Measurements from ENCODE around the gene CST1.

DNA sequence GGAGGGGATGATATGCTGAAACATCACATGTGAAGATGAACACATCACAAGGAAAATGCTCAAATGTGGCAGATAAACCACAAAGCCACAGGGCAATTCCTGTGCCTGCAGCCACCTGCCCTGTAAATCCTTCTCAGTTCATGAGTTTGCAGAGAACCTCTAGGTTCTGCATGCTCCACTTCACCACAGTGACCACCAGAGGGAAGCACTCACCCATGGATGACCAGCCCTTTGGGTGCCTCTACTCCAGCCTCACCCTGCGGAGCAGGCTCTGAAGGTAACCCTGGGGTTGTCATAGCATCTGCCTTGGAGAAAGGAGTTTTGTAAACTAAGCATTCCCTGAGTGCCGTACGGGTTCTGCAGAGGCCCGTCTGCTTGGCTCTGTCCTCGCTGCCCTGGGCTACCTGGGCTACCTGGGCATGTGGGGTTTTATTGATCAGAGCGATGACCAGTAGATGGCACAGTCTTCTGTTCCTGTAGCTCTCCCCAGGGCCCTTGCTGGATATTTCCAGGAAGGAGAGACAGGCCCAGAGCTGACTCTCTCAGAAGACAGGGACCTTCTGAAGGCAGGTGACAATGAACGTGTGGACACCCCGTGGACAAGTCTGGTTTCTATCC is 31.7 kb upstream of the CST1 start:
- TF ChIP-seq, protein P1, sequence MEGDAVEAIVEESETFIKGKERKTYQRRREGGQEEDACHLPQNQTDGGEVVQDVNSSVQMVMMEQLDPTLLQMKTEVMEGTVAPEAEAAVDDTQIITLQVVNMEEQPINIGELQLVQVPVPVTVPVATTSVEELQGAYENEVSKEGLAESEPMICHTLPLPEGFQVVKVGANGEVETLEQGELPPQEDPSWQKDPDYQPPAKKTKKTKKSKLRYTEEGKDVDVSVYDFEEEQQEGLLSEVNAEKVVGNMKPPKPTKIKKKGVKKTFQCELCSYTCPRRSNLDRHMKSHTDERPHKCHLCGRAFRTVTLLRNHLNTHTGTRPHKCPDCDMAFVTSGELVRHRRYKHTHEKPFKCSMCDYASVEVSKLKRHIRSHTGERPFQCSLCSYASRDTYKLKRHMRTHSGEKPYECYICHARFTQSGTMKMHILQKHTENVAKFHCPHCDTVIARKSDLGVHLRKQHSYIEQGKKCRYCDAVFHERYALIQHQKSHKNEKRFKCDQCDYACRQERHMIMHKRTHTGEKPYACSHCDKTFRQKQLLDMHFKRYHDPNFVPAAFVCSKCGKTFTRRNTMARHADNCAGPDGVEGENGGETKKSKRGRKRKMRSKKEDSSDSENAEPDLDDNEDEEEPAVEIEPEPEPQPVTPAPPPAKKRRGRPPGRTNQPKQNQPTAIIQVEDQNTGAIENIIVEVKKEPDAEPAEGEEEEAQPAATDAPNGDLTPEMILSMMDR (IDR thresholded peaks at IDR 0.05; ENCODE audit: insufficient read depth, low read length, poor library complexity, severe bottlenecking): peak; percentile 37
- no peak for TF ChIP-seq EZH2phosphoT487 (conservative IDR thresholded peaks at IDR 0.05; ENCODE audit: low read length)
